Glutamatergic neuron (in vitro differentiated cells): ENCODE data around the gene PPP4R4. TPM values are rescaled to one million over a fixed set of nuclear protein-coding genes. Genes with fewer than 3 reads are reported as not detected.

Experiments
- DNase-seq: peaks from one replicate; pipeline ENCODE4 v3.0.0; 2022
- H3K27ac Mint-ChIP-seq: one replicate; pipeline ENCODE4 v1.8.0; 2020; ENCODE audit warnings: mild to moderate bottlenecking, mixed read lengths, inconsistent platforms; ENCODE audit not compliant: unreplicated experiment
- H3K27me3 Mint-ChIP-seq: one replicate; pipeline ENCODE4 v1.8.0; 2020; ENCODE audit warnings: mild to moderate bottlenecking, moderate library complexity, mixed read lengths, inconsistent platforms; ENCODE audit not compliant: unreplicated experiment
- H3K36me3 Mint-ChIP-seq: one replicate; pipeline ENCODE4 v1.8.0; 2020; ENCODE audit warnings: mild to moderate bottlenecking, mixed read lengths, inconsistent platforms; ENCODE audit not compliant: unreplicated experiment
- H3K4me1 Mint-ChIP-seq: one replicate; pipeline ENCODE4 v1.8.0; 2020; ENCODE audit warnings: mild to moderate bottlenecking, low read depth, mixed read lengths, inconsistent platforms; ENCODE audit not compliant: unreplicated experiment
- H3K4me3 Mint-ChIP-seq: one replicate; pipeline ENCODE4 v1.8.0; 2020; ENCODE audit warnings: mild to moderate bottlenecking, mixed read lengths, inconsistent platforms; ENCODE audit not compliant: unreplicated experiment
- H3K9me3 Mint-ChIP-seq: one replicate; pipeline ENCODE4 v1.8.0; 2020; ENCODE audit warnings: mild to moderate bottlenecking, moderate library complexity, mixed read lengths, inconsistent platforms; ENCODE audit not compliant: unreplicated experiment
- CTCF ChIP-seq: fragments of 200-600 bp; sonication (generic); IDR thresholded peaks from one replicate; pipeline ENCODE4 v1.5.0; 2021; ENCODE audit not compliant: partially characterized antibody, unreplicated experiment
- total RNA-seq: library from RNA; stranded (reverse); fragmentation: NEBNext Ultra II Directional; extraction: Animal tissue kit (Norgen Biotek cat#: 25700); gene quantifications from one replicate; pipeline ENCODE4 v1.2.1, GENCODE V29; 2021; ENCODE audit not compliant: unreplicated experiment

The PPP4R4 gene
- total RNA-seq, 1 donor from 2014 or later = 1.6 TPM

- H3K27me3 Mint-ChIP-seq = peaks cover 3% of the 10 kb centered on the region
- no peak for TF ChIP-seq CTCF
- H3K4me3 Mint-ChIP-seq = no peak overlapping the region
- no peaks in the 10 kb centered on the region for H3K36me3 Mint-ChIP-seq
- H3K9me3 Mint-ChIP-seq = no peaks in the 10 kb centered on the region
- H3K4me1 Mint-ChIP-seq = no peaks in the 10 kb centered on the region
- no peak for DNase-seq
- H3K27ac Mint-ChIP-seq = no peak overlapping the region
These were observed 154.1 kb downstream of the PPP4R4 start for GRCh38 chr14:94328196-94328595.

Other genes starting within 250 kb of the PPP4R4 start
- gene FAM181A, start 247.0 kb upstream of the PPP4R4 start, total RNA-seq = not detected
- gene ASB2, start 197.8 kb upstream of the PPP4R4 start, total RNA-seq = 16.6 TPM
- gene CCDC197, start 177.0 kb upstream of the PPP4R4 start, total RNA-seq = not detected
- gene OTUB2, start 148.0 kb upstream of the PPP4R4 start, total RNA-seq = 5.5 TPM
- gene DDX24, start 93.1 kb upstream of the PPP4R4 start, total RNA-seq = 257 TPM
- 45.7 TPM for gene IFI27L1, start 93.0 kb upstream of the PPP4R4 start, total RNA-seq
- gene IFI27, start 63.6 kb upstream of the PPP4R4 start, total RNA-seq = 3.7 TPM
- 52.7 TPM for gene IFI27L2, start 44.7 kb upstream of the PPP4R4 start, total RNA-seq
- not detected for gene SERPINA10, start 118.9 kb downstream of the PPP4R4 start, total RNA-seq
- not detected for gene SERPINA6, start 149.0 kb downstream of the PPP4R4 start, total RNA-seq
- gene SERPINA2, start 192.4 kb downstream of the PPP4R4 start, total RNA-seq = not detected
- not detected for gene SERPINA1, start 214.3 kb downstream of the PPP4R4 start, total RNA-seq